ENCODE data around the gene TMEM47. TPM values are rescaled to one million over a fixed set of nuclear protein-coding genes. Genes with fewer than 3 reads are reported as not detected.

The TMEM47 gene
- total RNA-seq, 4 donors from 2014 or later: 30.6 to 95.8 (median 44.3) TPM

- no peak for DNase-seq
- in situ Hi-C loops (cut with MboI; ENCODE audit: low sequenced_read_pairs in 4 of 4): no loop called here
- Histone ChIP-seq H3K27me3 (no peaks in the 10 kb centered on the region), H3K4me1 (no peaks in the 10 kb centered on the region), H3K27ac (no peak overlapping the region), H3K36me3 (no peaks in the 10 kb centered on the region), H3K9me3 (no peaks in the 10 kb centered on the region), H3K4me3 (no peak overlapping the region)
- TF ChIP-seq POLR2A (IDR thresholded peaks at IDR 0.05) (no peak), CTCF (IDR thresholded peaks at IDR 0.05 in 4 of 5, conservative IDR thresholded peaks at IDR 0.05 in 1 of 5) (no peak)
- no peak for ATAC-seq
- intact Hi-C loops (cut with DNase I; ENCODE audit: low total_unique reads): no loop called here
Observed at GRCh38 chrX:34580069-34580468, 77.0 kb downstream of the TMEM47 start.

- intact Hi-C loops (cut with DNase I; ENCODE audit: low total_unique reads): no loop called here
- TF ChIP-seq CTCF (IDR thresholded peaks at IDR 0.05 in 4 of 5, conservative IDR thresholded peaks at IDR 0.05 in 1 of 5): peak in 3 of 5 experiments; percentile 12 to 32 (median 26)
- TF ChIP-seq POLR2A (IDR thresholded peaks at IDR 0.05): no peak
- in situ Hi-C loops (cut with MboI; ENCODE audit: low sequenced_read_pairs in 4 of 4): no loop called here
- ATAC-seq (no peak), DNase-seq (no peak)
- H3K27ac ChIP-seq: no peak overlapping the region
- H3K4me3 ChIP-seq: no peak overlapping the region
- H3K27me3 ChIP-seq: no peaks in the 10 kb centered on the region
- no peaks in the 10 kb centered on the region for H3K9me3 ChIP-seq
- H3K36me3 ChIP-seq: no peaks in the 10 kb centered on the region
- H3K4me1 ChIP-seq: no peaks in the 10 kb centered on the region
Observed at GRCh38 chrX:34578237-34578636, 78.8 kb downstream of the TMEM47 start.

Measured in gastrocnemius medialis (tissue), 4 donors.